HG03108 (cell line): ENCODE measurements around the gene PSMD1.

Source experiments
- ATAC-seq: cut with Tn5 transposase; IDR thresholded peaks from one replicate; pipeline ENCODE4 v1.9.1; 2021; ENCODE audit warnings: moderate library complexity; ENCODE audit not compliant: unreplicated experiment

The PSMD1 gene

DNA sequence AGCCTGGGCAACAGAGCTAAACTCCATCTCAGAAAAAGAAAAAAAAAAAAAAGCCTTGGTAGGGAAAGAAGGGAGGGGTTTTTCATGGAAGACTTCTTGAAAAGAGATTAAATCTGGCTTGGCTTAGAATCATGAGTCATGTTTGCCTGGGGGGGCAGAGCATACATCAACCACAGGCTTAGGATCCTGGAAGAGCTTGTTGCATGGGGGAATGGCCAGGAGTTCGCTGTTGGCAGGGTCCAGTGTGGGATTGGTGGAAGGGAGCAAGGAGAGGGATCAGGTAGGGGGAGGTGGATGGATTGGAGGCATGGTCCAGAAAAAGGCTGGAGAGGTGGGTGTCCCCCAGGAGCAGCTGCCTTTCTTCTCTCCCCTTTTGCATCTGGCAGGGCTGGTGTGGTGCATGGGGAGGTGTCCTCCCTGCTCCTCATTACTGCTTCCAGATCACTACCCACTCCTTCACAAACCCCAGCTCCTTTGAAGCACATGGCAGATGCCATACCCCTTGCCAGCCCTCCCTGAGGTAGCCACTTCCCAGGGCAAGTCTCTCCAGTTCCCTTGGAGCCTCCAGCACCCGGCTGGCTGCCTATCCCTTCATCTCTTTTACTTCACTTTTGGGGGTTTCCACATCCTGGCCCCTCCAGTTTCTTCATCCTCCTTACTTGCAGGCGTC is 144.3 kb downstream of the PSMD1 start:
- ATAC-seq: no peak

- ATAC-seq: no peak
Observed at GRCh38 chr2:231201475-231201814, 144.8 kb downstream of the PSMD1 start.

GRCh38 chr2:231203087-231203486 is 146.4 kb downstream of the PSMD1 start:
- no peak for ATAC-seq

GRCh38 chr2:231204146-231204545 is 147.5 kb downstream of the PSMD1 start:
- ATAC-seq: no peak

GRCh38 chr2:231204581-231204980 is 147.9 kb downstream of the PSMD1 start:
- ATAC-seq: no peak

- ATAC-seq: no peak
Observed at GRCh38 chr2:231207734-231208133, 151.1 kb downstream of the PSMD1 start.

- no peak for ATAC-seq
Observed at GRCh38 chr2:231210782-231211181, 154.1 kb downstream of the PSMD1 start.

GRCh38 chr2:231211486-231211885 is 154.8 kb downstream of the PSMD1 start:
- ATAC-seq: no peak

DNA sequence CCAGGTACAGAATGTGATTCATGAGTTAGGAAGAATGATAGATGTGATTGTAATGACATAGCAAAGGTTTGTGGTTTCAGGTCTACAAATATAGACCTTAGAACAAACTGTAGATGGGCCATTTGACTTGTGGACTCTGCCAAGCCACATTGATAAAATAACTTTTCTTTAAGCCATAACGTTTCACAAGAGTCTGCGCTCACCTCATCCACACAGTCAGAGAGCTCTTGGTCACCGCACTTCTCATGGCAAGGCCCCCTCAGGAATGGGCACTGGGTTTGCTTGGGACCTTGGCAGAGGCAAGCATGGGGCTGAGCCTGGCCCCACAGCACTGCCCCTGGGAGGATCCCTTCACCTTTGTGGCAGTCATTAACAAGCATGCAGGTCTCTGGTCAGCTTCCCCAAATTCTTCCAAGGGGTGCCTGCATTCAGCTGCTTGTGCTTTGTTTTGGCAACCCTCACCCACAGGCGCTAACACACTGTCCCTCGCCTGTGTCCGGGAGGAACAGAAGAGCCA is 155.7 kb downstream of the PSMD1 start:
- ATAC-seq: no peak

GRCh38 chr2:231213931-231214642 is 157.4 kb downstream of the PSMD1 start:
- no peak for ATAC-seq

GRCh38 chr2:231218366-231218765 is 161.7 kb downstream of the PSMD1 start:
- ATAC-seq: no peak

DNA sequence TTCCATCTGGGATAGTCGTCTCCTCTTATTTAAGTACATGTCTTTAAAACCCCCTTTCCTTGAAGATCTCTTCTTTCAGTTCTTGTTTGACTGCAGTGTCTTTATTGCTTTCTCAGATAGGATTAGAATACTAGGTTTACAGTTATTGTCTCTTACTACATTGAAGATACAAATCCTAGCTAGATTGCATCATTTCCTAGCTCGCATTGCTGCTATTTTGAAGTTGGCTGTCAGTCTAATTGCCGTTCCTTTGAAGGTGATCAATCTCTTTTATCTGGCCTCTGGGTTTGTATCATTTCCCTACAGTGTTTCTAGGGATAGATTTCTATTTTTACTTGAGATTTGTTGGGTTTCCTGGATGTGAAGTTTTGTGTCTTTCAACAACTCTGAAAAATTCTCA is 162.6 kb downstream of the PSMD1 start:
- no peak for ATAC-seq

DNA sequence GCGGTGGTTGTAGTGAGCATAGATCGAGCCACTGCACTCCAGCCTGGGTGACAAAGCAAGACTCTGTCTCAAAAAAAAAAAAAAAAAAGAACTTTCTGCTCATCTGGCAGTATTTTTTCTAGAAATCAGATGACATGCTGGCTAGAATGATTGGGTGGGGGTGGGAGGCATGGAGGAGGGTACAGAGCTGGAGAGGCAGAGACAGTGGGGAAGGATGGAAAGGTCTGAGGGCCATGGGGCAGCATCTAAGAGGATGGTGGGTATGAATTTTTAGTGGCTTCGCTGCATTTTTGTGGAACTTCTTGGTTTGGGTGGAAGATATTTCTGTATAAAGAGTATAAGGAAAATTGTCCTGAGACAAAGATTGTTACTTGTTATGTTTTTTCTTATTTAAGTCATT is 165.1 kb downstream of the PSMD1 start:
- no peak for ATAC-seq
